GM19372 (cell line): ENCODE data around the gene SOX13.

Source experiments
- ATAC-seq: cut with Tn5 transposase; IDR thresholded peaks from one replicate; pipeline ENCODE4 v1.9.1; 2021; ENCODE audit warnings: mild to moderate bottlenecking, low read depth, moderate library complexity; ENCODE audit not compliant: unreplicated experiment

SOX13 gene

DNA sequence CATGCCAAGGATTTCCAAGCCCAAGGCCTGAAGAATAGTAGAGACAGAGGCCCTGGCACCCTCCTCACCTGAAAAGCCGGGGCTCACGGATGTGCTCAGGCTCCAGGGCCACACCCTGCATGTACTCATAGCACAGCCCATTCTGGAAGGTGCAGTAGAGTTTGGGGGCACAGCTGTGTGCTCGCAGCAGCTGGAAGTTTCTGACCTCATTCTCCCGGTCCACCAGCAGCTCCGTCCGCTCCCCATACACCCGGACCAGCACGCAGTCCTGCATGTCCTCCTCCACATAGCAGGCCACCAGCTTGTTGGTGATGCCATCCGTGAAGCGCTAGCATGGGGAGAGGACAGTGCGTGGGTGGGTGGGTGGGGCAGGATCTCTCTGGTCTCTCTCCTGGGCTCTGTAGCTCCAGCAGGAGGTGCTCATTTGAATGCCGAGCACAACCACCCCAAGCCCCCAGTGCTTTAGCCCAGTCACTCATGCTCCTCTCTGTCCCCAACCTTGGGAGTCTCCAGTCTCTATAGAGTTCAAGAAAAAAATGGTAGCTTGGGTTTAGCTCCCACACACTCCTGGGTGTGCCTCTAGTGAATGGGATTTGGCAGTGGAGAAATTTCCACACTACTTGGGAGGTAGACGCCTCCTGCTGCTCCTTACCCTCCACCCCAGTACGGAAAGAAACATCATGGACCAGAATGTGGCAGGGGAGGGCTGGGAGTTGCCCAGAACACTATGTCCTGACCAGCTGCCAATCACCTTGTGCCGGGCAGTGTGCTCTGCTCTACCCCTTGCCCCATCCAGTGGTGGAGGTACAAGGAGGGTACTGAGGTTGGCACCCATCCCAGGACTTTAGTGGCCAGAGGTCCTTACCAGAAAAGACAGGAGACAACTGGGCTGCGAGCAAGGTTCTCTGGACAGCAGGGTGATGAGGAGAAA, 77.0 kb downstream of the SOX13 start:
- ATAC-seq = no peak

DNA sequence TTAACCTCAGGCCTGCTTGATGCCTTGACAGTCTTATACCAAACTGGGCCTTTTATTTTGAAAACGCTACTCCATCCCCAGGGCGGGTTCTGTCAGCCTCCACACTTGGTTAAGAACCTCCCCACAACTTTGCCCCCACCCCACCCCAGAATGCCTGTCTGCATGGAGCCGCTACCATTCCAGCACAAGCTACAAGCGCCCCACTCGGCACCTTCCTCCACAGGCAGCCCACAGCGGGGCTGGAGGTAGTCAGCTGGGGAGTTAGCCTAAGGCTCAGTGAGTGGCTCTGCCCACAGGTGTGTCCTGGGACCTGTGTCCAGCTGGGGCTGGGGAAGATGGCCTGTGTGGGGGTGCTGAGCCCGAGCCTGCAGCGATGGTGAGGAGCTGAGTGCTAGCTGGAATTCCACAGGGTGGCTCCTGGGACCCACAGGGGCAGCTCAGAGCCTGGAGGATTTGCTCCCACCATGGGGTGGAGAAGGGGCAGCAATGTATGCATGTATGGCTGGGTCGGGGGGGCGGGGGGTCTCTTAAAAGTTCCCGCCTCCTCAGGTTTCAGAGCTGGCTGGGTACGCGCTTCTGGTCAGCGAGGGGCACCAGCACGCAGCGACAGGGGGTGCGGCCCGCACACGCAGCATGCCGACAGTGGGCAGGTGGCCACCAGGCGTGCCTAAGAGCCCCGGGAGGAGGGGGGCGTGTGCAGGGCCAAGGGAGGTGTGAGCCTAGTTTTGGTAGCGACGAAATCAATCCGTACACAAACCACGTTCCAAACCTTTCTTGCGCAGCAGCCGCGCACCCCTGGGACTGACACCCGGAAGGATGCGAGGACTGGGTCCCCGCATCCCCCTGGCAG, 78.0 kb downstream of the SOX13 start:
- no peak for ATAC-seq

GRCh38 chr1:204151552-204152309, 78.8 kb downstream of the SOX13 start, which contains the start of gene ETNK2:
Gene ETNK2 (minus strand): TSS chr1:204152044. CDS start chr1:204151852, 192 bp downstream.
- no peak for ATAC-seq

- ATAC-seq = no peak
Measured at GRCh38 chr1:204152310-204153044, 79.6 kb downstream of the SOX13 start.

- no peak for ATAC-seq
Measured at GRCh38 chr1:204153667-204154066, 80.8 kb downstream of the SOX13 start.

- ATAC-seq = no peak
Measured at GRCh38 chr1:204154568-204155255, 81.8 kb downstream of the SOX13 start.

GRCh38 chr1:204155881-204156280, 83.0 kb downstream of the SOX13 start:
- no peak for ATAC-seq

DNA sequence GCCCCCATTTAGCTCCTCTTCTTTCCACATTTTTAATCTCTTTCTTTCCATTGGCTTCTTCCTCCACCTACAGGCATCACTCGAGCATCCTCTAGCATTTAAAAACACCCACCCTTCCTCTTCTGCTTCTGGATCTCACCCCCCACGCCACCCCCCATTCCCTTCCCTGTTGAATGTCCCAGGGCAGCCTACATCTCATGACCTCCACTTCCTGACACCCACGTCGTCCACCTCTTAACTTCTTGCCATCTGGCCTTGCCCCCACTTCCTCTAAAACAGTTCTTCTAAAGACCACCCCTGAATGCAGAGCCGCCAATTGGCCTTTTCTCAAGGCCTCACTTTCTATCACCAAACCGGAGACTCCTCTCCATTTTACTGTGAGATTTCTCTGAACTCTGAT, 85.0 kb downstream of the SOX13 start:
- no peak for ATAC-seq

- no peak for ATAC-seq
Measured at GRCh38 chr1:204161609-204162493, 88.9 kb downstream of the SOX13 start.

DNA sequence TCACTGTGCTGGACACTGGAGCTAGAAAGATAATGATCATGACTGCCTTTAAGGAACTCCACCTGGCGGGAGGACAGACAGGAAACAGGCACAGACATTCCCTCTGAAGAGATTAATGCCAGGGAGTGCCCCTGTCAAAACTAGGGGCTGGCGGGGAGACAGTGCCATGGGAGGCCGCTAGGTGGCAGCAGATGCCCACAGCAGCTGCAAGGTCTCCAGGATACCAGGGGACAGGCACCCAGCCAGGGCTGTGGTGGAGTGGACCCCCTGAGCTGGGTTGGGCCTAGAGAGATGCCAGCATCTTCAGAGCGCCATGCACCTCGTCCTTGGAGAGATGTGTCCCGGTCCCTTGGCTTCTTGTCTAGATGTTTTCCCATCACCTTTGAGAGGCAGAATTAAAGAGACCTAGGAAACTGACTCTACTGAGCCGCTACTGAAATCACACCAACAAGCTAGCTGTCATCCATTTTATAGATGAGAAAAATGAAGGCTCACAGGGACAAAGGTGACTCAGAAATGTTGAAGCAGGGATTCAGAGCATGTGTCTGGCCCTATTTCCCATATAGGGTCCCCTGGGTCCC, 89.7 kb downstream of the SOX13 start:
- ATAC-seq = no peak

DNA sequence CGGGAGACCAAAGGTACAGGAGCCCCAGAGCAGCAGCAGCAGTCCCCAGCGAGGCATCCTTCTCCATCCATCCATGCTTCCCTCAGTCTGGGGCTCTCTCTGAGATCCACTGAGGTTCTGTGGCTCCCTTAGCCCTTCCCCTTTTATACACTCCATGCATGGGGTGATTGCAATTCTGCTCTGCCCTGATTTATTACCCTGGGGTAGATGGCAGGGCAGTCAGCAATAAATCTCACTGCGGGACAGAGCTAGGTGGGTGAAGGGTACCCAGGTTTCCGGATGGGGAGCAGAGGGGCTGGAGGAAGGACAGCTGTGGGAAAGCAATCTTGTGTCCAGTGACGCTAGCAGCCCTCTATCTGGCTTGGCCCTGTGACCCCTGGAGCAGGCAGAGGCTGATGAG, 93.3 kb downstream of the SOX13 start, which contains the start of gene REN:
Gene REN (minus strand): TSS at position 119 of the 400 bp plus-strand sequence. CDS start 44 bp downstream, at position 75.
- ATAC-seq = no peak

DNA sequence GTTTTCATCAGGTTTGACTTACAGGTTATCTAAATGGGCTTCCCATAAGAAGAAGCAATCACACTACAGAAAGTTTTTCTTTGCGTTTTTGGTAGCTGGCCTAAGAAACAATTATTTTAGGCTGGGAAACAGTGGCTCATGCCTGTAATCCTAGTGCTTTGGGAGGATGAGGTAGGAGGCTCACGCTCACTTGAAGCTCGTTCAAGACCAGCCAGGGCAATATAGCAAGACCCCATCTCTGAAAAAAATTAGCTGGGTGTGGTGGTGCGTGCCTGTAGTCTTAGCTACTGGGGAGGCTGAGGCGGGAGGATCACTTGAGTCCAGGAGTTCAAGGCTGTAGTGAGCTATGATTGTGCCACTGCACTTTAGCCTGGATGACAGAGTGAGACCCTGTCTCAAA, 94.8 kb downstream of the SOX13 start:
- ATAC-seq = no peak

DNA sequence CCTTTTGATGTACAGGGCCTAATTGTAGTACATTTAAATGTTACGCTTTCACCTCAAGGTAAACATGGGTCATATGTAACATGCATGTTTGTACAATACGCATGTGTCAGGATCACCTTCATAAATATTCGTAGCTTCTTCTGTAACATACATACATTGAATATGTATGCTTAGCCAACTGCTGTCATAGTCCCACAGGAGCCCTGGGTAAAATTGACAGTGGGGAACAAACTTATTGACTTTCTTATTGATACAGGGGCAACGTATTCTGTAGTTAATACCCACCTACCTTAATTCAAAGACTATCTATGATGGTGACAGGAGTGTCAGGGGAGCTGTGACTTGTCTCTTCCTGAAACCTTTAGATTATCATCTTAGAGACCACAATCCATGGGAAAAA, 96.9 kb downstream of the SOX13 start:
- no peak for ATAC-seq

GRCh38 chr1:204170494-204171155, 97.7 kb downstream of the SOX13 start:
- no peak for ATAC-seq

- ATAC-seq = no peak
Measured at GRCh38 chr1:204171751-204172178, 98.8 kb downstream of the SOX13 start.

DNA sequence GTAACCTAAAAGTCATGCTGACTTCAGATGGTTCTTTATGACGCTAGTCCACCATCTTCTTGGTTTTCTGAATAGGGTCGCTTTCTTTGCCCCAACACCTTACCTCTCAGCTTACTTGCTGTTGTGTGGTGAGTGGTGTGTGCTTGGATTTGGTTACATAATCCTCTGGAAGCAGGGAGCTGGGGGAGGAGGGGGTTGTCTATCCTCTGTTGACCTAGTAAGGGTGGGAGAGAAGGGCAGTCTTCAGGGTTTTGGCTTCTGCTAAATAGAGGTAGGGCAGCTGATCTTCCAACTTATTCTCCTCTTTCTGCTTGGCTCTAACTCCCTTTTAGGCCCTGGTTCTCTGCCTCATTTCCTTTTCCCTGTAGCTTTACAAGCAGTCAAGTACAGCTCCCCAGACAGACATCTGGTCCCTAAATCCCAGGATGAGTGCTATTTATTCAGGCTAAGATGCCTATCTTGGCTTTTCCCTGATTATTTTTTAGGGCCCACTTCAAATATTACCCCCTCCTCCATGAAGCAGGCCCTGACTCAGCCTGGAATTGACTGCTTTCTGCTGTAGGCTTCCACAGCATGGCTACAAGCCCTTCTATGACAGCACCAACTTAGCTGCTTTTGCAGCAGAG, 99.6 kb downstream of the SOX13 start:
- no peak for ATAC-seq

- no peak for ATAC-seq
Measured at GRCh38 chr1:204174958-204175357, 102.0 kb downstream of the SOX13 start.
